Stimulated activated CD8-positive, alpha-beta memory T cell treated with anti-CD3 and anti-CD28 coated beads, Interleukin-7, amount 100 ng/mL, for 1 hour (primary cell): Measurements from ENCODE around the gene PPM1F.
"Not testable (repeated sequence)": the region's sequence is repeated elsewhere in the genome, so short reads cannot be mapped to it uniquely, and the experiment has no call there.

ENCODE experiments used
- DNase-seq, 2 donors: peaks; one replicate each; pipeline ENCODE4 v3.0.0-alpha.2; 2020; ENCODE audit warnings: low read depth in 2 of 2

The PPM1F gene

GRCh38 chr22:21889251-21889990 is 63.2 kb downstream of the PPM1F start:
- DNase-seq, result no peak

- DNase-seq, result no peak
Measured at GRCh38 chr22:21887841-21888240, 64.8 kb downstream of the PPM1F start.

- DNase-seq, result not testable (repeated sequence)
Measured at GRCh38 chr22:21883930-21884329, 68.7 kb downstream of the PPM1F start.

GRCh38 chr22:21882754-21883333 is 69.8 kb downstream of the PPM1F start:
- not testable (repeated sequence) for DNase-seq

- no peak for DNase-seq
Measured at GRCh38 chr22:21881841-21882753, 70.6 kb downstream of the PPM1F start.

GRCh38 chr22:21876486-21877176 is 76.0 kb downstream of the PPM1F start:
- no peak for DNase-seq

GRCh38 chr22:21874953-21875352 is 77.7 kb downstream of the PPM1F start:
- not testable (repeated sequence) for DNase-seq

- no peak for DNase-seq
Measured at GRCh38 chr22:21873619-21874018, 79.0 kb downstream of the PPM1F start.

GRCh38 chr22:21872741-21873140 is 79.9 kb downstream of the PPM1F start:
- not testable (repeated sequence) for DNase-seq
